Activated CD4-positive, alpha-beta T cell treated with anti-CD3 and anti-CD28 coated beads, Interleukin-2, amount 10 ng/mL, durations not matched to agents 7 days and 5 days (primary cell): ENCODE results near the gene BLM. TPM values are rescaled to one million over a fixed set of nuclear protein-coding genes. Genes with fewer than 3 reads are reported as not detected.

Experiments used
- CTCF ChIA-PET: fragments of 350-600 bp; sonication (Branson Sonifier 250); formaldehyde crosslinking; loops from one replicate; lab custom pipeline; 2021; ENCODE audit warnings: antibody characterized with exemption; lab: Charles Lee
- POLR2A ChIA-PET: fragments of 350-600 bp; sonication (Branson Sonifier 250); formaldehyde crosslinking; loops from one replicate; lab custom pipeline; 2021; ENCODE audit warnings: antibody characterized with exemption; lab: Charles Lee
- DNase-seq: peaks from one replicate; pipeline ENCODE4 v3.0.0-alpha.2; 2020
- H3K27ac Mint-ChIP-seq: one replicate; pipeline ENCODE4 v1.8.0; 2021; ENCODE audit warnings: mild to moderate bottlenecking, moderate library complexity, mixed read lengths
- H3K27me3 Mint-ChIP-seq: one replicate; pipeline ENCODE4 v1.8.0; 2021; ENCODE audit warnings: mixed read lengths
- H3K36me3 Mint-ChIP-seq: one replicate; pipeline ENCODE4 v1.8.0; 2021; ENCODE audit warnings: low read depth, mixed read lengths
- H3K4me1 Mint-ChIP-seq: one replicate; pipeline ENCODE4 v1.8.0; 2021; ENCODE audit warnings: mixed read lengths
- H3K4me3 Mint-ChIP-seq: one replicate; pipeline ENCODE4 v1.8.0; 2021; ENCODE audit warnings: mild to moderate bottlenecking, moderate library complexity, mixed read lengths
- H3K9me3 Mint-ChIP-seq: one replicate; pipeline ENCODE4 v1.8.0; 2021; ENCODE audit warnings: mixed read lengths
- total RNA-seq, 2 experiments: library from RNA; stranded (reverse); gene quantifications; one replicate each; pipeline ENCODE4 v1.2.3, GENCODE V29; 2021

Gene BLM
- total RNA-seq, 2 experiments from 2014 or later = 50.2 to 57.7 TPM

DNA sequence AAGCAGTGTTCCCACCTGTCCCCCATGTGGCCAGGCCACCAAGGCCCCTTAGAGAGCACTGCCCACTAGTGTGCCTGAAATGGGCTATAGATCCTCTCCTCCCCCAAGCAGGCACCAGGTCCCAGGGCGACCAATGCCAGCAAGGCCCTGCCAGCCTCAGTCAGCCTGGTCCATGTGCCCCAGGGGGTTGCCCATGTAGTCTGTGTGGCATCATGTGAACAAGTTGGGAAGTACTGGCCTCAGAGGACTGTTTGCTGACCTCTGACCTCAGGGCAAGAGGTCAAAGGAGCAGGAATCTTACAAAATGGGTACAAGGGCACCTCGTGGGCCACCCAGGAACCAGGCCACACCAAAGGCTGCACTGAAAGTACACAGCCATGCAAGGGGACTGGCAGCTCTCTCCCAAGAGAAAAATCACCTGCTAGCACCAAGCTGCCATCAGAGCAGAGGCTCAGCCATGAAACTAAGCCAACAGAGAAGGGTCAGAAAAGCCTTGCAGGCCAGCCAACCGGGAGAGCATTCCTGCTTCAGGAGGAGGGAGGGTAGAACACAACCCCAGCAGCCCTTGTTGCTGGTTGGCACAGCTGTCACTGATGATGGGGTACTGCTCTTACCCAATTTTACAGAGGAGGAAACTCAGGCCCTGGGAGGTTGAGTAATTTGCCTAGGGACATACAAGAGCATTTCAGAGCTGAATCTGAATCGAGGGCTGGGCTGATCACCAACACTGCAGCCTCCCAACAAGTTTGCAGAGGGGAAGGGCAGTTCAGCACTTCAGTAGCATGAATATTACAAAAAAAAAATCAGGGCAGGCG, 146.0 kb downstream of the BLM start:
- no peaks in the 10 kb centered on the region for H3K27me3 Mint-ChIP-seq
- CTCF ChIA-PET = interaction anchor here (0.8 to 2.2 kb wide), 8 partner anchors 9 to 543 kb away, joined by 3 to 7 read pairs (median 4); no protein-coding TSS in a partner anchor
- H3K9me3 Mint-ChIP-seq = no peaks in the 10 kb centered on the region
- peaks cover 52% of the 10 kb centered on the region for H3K4me1 Mint-ChIP-seq
- DNase-seq = no peak
- H3K36me3 Mint-ChIP-seq = no peaks in the 10 kb centered on the region
- H3K4me3 Mint-ChIP-seq = no peak overlapping the region
- POLR2A ChIA-PET = no interaction called here
- peak overlapping the region; percentile 47 for H3K27ac Mint-ChIP-seq

DNA sequence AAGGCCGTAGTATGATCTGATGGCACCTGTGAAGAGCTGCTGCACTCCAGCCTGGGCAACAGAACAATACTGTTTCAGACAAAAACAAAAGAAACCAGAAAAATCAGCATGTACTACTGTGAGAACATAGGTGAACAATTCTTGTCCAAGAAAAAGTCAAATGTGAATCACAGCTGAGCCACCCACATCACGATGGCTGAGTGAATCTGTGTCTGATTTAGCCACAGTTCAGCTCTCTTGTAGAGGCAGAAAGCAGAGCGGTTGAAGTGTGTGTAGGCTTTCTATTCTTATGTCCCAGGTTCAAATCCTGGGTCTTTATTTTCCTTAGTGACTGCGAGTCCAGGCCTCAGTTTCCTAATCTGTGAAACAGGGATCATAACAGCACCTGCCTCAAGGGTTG, 146.8 kb downstream of the BLM start:
- H3K9me3 Mint-ChIP-seq = no peaks in the 10 kb centered on the region
- no peak overlapping the region for H3K4me3 Mint-ChIP-seq
- POLR2A ChIA-PET = no interaction called here

DNA sequence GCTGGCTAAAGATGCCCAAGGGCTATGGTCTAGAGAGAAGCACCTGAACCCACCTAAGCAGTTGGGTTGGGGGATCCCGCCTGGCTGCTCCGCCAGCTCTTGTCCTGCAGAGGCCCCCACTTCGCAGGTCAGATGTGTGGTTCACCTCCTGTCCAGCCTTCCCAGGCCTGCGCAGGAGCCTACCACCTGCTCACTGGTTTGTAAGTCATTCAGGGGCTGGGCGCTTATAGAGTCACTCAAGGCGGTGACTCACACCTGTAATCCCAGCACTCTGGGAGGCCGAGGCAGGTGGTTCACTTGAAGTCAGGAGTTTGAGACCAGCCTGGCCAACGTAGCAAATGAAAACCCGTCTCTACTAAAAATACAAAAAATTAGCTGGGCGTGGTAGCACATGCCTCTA, 147.4 kb downstream of the BLM start:
- peaks cover 61% of the 10 kb centered on the region for H3K4me1 Mint-ChIP-seq
- no peaks in the 10 kb centered on the region for H3K9me3 Mint-ChIP-seq
- no peak overlapping the region for H3K4me3 Mint-ChIP-seq
- CTCF ChIA-PET = interaction anchor here (0.8 to 2.2 kb wide), 8 partner anchors 10 to 545 kb away, joined by 3 to 7 read pairs (median 4); no protein-coding TSS in a partner anchor
- H3K27me3 Mint-ChIP-seq = no peaks in the 10 kb centered on the region
- no peaks in the 10 kb centered on the region for H3K36me3 Mint-ChIP-seq
- H3K27ac Mint-ChIP-seq = no peak overlapping the region
- POLR2A ChIA-PET = no interaction called here
- no peak for DNase-seq

More for the DNA sequence above, 146.8 kb downstream of the BLM start:
- CTCF ChIA-PET = interaction anchor here (0.8 to 2.2 kb wide), 8 partner anchors 9 to 544 kb away, joined by 3 to 7 read pairs (median 4); no protein-coding TSS in a partner anchor
- H3K36me3 Mint-ChIP-seq = no peaks in the 10 kb centered on the region
- no peak for DNase-seq
- no peaks in the 10 kb centered on the region for H3K27me3 Mint-ChIP-seq
- peaks cover 60% of the 10 kb centered on the region for H3K4me1 Mint-ChIP-seq
- H3K27ac Mint-ChIP-seq = no peak overlapping the region

DNA sequence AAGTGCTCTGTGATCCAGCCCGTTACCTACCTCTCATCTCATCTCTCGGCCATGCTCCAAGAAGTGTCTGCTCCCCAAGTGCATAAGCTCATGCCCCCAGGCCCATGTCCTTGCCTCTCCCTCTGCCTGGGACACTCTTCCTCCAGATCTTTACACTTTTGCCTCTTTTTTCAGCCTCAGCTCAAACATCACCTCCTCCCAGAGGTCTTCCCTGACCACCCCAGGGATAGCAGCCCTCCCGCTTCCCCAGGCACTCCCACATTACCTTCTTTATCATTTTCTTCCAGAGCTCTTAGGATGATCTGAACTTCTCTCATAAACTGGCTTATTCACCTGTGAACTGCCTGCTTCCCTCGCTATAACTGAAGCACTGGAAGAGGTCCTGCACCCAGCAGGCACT, 148.6 kb downstream of the BLM start:
- H3K27ac Mint-ChIP-seq = peak overlapping the region; percentile 2
- ChIA-PET CTCF (interaction anchor here (1.3 kb wide), 1 partner anchor 28 kb away, joined by 6 read pairs; no protein-coding TSS in a partner anchor), POLR2A (no interaction called here)
- H3K4me1 Mint-ChIP-seq = peaks cover 65% of the 10 kb centered on the region
- H3K36me3 Mint-ChIP-seq = no peaks in the 10 kb centered on the region
- no peak overlapping the region for H3K4me3 Mint-ChIP-seq
- H3K27me3 Mint-ChIP-seq = no peaks in the 10 kb centered on the region
- no peak for DNase-seq
- no peaks in the 10 kb centered on the region for H3K9me3 Mint-ChIP-seq

Other genes with a start within 250 kb of the BLM start
- gene CRTC3, start 187.4 kb upstream of the BLM start, total RNA-seq = 10 to 100 TPM; 85.1 to 90.7 TPM
- gene FURIN, start 151.2 kb downstream of the BLM start, total RNA-seq = 100 to 1,000 TPM; 148 to 153 TPM
- 10 to 100 TPM in 1 of 2 experiments, 1 to 10 TPM in 1; 8.6 to 10.7 TPM for gene FES, start 167.2 kb downstream of the BLM start, total RNA-seq
- 10 to 100 TPM; 77.4 to 97.4 TPM for gene MAN2A2, start 186.0 kb downstream of the BLM start, total RNA-seq
- gene HDDC3, start 215.2 kb downstream of the BLM start, total RNA-seq = 10 to 100 TPM; 22.9 to 26.2 TPM
- 10 to 100 TPM; 59.3 to 69.8 TPM for gene UNC45A, start 217.9 kb downstream of the BLM start, total RNA-seq
- gene RCCD1, start 237.5 kb downstream of the BLM start, total RNA-seq = 10 to 100 TPM; 30.8 to 35.9 TPM